RWPE1 (cell line): ENCODE results near the gene THSD4.
A peak's percentile ranks its signal among the peaks of the same experiment; 100 is the strongest.

Source experiments
- CTCF ChIA-PET: fragments of 350-600 bp; sonication (Branson Sonifier 250); formaldehyde crosslinking; extraction: SDS; loops from one replicate; lab custom pipeline; 2021; lab: Yijun Ruan, JAX
- POLR2A ChIA-PET: fragments of 400-600 bp; formaldehyde crosslinking; extraction: SDS; loops from one replicate; lab custom pipeline; 2020; ENCODE audit warnings: antibody characterized with exemption; ENCODE audit not compliant: low non-redundant PET; lab: Yijun Ruan, JAX
- DNase-seq: peaks from one replicate; pipeline ENCODE4 v3.0.0; 2012; ENCODE audit warnings: low spot score
- H3K27ac ChIP-seq: fragments of 450-650 bp; 2 replicates; pipeline ENCODE4 v1.5.1; 2017
- CTCF ChIP-seq: fragments of 450-650 bp; conservative IDR thresholded peaks from 2 replicates; pipeline ENCODE4 v1.5.1; 2017; ENCODE audit warnings: low read depth, mild to moderate bottlenecking

THSD4 gene

GRCh38 chr15:71790081-71790480, 674.8 kb downstream of the THSD4 start:
- peak; percentile 81 for DNase-seq
- H3K27ac ChIP-seq, result no peak overlapping the region
- POLR2A ChIA-PET, result no interaction called here
- no peak for TF ChIP-seq CTCF
- CTCF ChIA-PET, result interaction anchor here (0.5 to 0.7 kb wide), 2 partner anchors 10 to 59 kb away, joined by 3 read pairs; no protein-coding TSS in a partner anchor

- no peak overlapping the region for H3K27ac ChIP-seq
- no peak for TF ChIP-seq CTCF
- POLR2A ChIA-PET, result no interaction called here
- CTCF ChIA-PET, result interaction anchor here (0.7 kb wide), 1 partner anchor 10 kb away, joined by 4 read pairs; no protein-coding TSS in a partner anchor
- DNase-seq, result no peak
Observed at GRCh38 chr15:71791975-71792374, 676.7 kb downstream of the THSD4 start.

- no peak overlapping the region for H3K27ac ChIP-seq
- ChIA-PET CTCF (no interaction called here), POLR2A (no interaction called here)
- TF ChIP-seq CTCF, result no peak
- DNase-seq, result peak; percentile 73
Observed at GRCh38 chr15:71792521-71792920, 677.2 kb downstream of the THSD4 start.

GRCh38 chr15:71798641-71799040, 683.4 kb downstream of the THSD4 start:
- ChIA-PET CTCF (interaction anchor here (0.5 to 1.0 kb wide), 2 partner anchors 45 to 357 kb away, joined by 3 read pairs; no protein-coding TSS in a partner anchor), POLR2A (no interaction called here)
- TF ChIP-seq CTCF, result no peak
- DNase-seq, result no peak
- no peak overlapping the region for H3K27ac ChIP-seq

GRCh38 chr15:71800190-71800589, 684.9 kb downstream of the THSD4 start:
- CTCF ChIA-PET, result interaction anchor here (0.5 to 2.2 kb wide), 7 partner anchors 9 to 356 kb away, joined by 3 to 10 read pairs (median 4); no protein-coding TSS in a partner anchor
- no peak for DNase-seq
- no peak for TF ChIP-seq CTCF
- POLR2A ChIA-PET, result no interaction called here
- H3K27ac ChIP-seq, result no peak overlapping the region

GRCh38 chr15:71800835-71801745, 685.8 kb downstream of the THSD4 start:
- DNase-seq, result peak; percentile 75
- TF ChIP-seq CTCF, result peak; percentile 90
- CTCF ChIA-PET, result interaction anchor here (0.5 to 2.2 kb wide), 15 partner anchors 20 to 704 kb away, joined by 3 to 10 read pairs (median 4); no protein-coding TSS in a partner anchor
- no peak overlapping the region for H3K27ac ChIP-seq
- POLR2A ChIA-PET, result no interaction called here
